HUDEP-2 (cell line): Measurements from ENCODE around the gene PIK3R5.
A peak's percentile ranks its signal among the peaks of the same experiment; 100 is the strongest.
"Not testable (repeated sequence)": the region's sequence is repeated elsewhere in the genome, so short reads cannot be mapped to it uniquely, and the experiment has no call there.

ENCODE experiments used
- DNase-seq, 76 experiments: peaks; one replicate each; lab custom pipeline; 2025; ENCODE audit not compliant: unreplicated experiment in 76 of 76; lab: John Stamatoyannopoulos, UW

The PIK3R5 gene

GRCh38 chr17:8965394-8966168 is at the start of gene PIK3R5:
TSS of gene PIK3R5 (minus strand) at chr17:8965707. CDS start at chr17:8911494, 54,213 bp downstream.
- peak in 7 of 76 experiments; percentile 1 to 18 (median 6) for DNase-seq

DNA sequence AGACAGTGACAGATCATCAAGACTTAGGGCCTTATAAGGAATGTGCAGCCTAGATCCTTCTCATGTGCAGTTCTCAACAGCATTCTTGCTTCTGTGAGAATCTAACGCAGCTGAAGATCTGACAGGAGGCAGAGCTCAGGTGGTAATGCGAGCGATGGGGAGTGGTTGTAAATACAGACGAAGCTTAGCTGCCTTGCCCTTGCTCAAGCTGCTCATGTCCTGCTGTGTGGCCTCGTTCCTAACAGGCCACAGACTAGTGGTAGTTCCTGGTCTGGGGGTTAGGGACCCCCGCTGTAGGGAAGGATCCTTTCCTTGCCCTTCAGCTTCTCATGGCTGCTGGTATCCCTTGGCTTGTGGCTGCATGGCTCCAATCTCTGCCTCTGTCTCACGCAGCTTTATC is 45.5 kb upstream of the PIK3R5 start:
- DNase-seq = no peak

DNA sequence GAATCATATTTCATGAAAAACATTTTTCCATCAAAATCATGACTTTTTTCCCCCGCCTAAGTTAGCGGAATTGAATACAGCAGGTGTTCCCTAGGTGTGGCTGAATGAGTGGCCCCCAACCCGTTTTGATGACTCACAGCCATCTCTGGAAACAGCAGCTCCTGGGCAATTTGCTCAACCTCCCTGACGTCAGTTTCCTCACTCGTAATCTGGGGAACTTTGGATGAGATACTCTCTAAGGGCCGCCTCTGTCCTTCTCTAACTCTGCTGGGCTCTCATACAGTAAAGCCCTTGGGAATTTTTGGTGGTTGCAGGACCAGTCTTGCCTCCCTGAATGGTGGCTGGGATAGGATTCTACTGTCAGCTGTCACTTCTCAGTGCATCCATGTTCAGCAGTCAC is 44.2 kb upstream of the PIK3R5 start:
- no peak for DNase-seq

DNA sequence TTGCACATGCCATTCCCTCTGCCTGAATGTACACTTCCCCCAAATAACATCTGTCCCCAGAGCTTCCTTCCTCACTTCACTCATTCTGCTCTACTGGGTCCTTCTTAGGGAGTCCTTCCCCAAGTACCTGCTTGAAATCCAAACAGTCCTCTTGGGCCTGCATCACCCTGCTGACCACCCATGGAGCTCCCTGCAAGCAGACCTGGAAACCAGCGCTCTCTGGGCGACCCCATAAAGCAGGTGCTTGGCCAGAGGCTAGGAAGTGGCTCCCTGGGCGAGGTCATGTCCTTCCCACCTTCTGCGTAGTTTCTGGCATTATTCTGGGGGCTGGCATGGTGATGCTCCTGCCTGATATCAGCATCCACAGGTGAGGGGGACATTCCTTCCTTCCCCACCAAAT is 43.6 kb upstream of the PIK3R5 start:
- no peak for DNase-seq

DNA sequence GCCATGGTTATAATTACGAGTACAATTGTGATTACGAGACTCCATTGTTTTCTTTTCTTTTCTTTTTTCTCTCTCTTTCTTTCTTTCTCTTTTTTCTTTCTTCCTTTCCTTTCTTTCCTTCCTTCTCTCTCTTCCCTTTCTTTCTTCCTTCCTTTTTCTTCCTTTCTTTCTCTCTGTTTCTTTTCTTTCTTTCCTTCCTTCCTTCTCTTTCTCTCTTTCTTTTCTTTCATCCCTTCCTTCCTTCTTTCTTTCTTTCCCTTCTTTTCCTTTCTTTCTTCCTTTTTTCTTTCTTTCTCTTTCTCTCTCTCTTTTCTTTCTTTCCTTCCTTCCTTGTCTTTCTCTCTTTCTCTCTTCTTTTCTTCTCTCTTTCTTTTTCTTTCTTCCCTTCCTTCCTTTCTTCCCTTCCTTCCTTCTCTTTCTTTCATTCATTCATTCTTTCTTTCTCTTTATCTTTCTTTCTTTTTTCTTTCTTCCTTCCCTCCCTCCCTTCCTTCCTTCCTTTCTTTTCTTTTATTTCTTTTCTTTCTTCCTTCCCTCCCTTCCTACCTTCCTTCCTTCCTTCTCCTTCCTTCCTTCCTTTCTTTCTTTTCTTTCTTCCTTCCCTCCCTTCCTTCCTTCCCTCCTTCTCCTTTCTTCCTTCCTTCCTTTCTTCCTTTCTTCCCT is 41.7 kb upstream of the PIK3R5 start:
- no peak for DNase-seq

- no peak for DNase-seq
Measured at GRCh38 chr17:9006175-9006767, 40.8 kb upstream of the PIK3R5 start.

DNA sequence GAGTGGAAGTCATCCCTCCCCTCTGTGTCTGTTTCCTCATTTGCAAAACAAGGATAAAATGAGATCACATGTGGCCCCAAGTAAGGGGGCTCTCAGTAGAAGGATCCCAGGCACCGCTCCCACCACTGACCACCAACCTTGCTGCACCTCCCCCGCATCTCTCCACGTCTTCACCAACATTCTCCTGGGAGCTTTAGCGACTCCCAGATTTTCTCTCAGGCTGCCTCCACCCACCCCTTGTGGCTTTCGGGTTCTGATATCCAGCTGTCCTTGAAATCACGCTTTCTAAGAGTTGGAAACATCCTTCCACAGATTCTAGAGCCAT is 39.4 kb upstream of the PIK3R5 start:
- no peak for DNase-seq

DNA sequence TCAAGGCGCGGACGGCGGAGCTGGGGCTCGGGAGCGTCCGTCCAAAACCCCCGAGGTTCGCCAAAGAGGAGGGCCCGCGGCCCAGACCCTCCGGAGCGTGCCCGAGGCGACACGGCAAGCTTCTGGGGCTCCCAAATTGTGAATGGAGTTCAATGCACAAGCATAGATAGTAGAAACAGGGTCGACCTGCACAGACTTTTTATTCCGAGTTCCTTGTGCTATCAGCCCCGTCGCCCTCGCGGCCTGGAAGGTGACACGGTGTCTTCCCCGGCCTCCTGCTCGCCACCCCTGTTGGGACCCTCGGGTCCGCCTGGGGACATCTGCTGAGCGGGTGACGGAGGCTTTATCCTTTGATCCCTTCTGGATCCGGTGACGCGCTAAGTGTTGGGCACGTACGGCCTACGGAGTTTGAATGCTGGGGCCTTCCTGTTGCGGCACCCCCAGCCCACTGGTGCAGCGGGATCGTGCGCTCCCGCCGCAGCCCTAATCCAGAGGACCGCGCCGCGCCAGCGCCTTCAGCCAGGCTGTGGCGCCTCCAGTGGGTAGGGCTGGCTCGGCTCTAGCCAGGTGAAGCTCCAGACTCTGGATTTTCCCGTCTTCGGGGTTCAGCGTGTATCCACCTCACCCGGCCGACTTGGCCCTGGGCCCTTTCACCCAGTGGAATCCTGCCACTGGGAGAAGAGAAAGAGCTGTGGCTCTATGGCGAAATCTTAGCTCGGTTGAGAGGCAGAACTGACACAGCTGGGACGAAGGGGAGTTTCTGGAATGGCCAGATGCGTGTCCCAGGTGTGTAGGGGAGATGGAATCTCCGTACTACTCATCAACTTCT is 38.8 kb upstream of the PIK3R5 start:
- DNase-seq = no peak

- DNase-seq = no peak
Measured at GRCh38 chr17:9003355-9004131, 38.0 kb upstream of the PIK3R5 start.

DNA sequence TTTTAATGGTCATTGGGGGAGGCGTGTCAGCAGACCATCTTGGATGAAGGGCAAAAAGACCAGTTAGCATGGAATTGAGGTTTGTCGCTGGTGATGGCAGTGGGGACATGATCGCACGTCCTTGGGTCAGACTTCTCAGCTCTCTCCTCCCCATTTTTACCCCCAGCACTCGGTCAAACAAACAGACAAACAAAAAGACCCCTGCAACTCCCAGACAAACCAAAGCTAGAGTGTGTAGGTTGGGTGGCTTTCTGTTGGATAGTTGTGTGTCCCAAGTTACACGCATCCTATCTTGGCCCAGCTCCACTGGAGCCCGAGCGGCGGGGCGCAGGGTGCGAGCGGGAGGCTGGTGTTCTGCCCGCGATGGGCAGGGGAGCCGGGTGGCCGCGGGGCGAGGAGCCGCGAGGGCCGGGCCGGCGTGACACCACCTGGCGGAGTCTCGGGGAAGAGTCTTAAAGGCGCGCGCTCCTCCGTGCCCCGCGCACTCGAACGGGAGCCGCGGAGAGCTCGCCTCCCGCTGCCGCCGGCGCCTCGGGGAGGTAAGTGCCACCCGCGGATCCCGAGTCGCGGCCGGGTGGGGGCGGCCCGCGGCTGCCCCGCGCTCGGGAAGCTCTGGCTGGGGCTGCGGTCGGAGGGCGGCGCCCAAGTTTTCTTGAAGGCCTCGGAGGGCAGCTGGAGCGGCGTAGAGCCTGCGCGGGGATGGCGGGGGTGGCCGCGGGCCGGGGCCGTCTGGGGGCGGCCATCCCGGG is 37.3 kb upstream of the PIK3R5 start:
- DNase-seq = no peak

DNA sequence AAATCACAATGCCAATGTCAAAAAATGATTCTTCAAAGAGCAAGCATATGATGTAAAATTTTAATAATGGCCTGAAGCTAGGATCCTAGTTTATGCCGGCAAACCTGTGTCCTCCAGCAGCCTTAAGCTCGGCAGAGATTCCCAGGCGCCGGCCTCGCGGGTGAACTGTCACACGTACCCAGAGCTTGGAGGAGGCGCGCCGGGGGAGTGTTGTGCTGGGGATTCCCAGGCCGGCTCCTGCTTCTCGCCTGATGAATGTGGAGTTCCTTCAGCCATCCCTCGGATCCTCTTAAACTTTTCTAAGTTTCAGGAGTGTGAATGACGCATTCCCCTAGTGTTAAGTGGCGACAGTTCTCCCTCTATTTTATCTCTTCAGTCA is 36.7 kb upstream of the PIK3R5 start:
- no peak for DNase-seq

DNA sequence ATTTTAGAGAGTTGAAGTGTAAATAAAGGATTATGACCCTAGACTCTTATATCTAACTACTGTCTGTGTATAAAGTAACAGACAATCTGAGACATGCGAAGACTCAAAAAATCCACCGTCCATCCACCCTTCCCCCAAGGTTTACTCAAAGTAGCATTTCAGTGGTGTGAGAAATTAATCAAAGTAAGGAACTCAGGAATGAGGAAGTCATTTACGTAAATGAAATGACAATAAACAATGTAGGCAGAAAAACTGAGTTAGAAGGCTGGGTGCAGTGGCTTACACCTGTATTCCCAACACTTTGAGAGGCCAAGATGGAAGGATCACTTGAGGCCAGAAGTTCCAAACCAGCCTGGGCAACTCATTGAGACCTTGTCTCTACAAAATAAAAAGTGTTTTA is 36.1 kb upstream of the PIK3R5 start:
- no peak for DNase-seq

DNA sequence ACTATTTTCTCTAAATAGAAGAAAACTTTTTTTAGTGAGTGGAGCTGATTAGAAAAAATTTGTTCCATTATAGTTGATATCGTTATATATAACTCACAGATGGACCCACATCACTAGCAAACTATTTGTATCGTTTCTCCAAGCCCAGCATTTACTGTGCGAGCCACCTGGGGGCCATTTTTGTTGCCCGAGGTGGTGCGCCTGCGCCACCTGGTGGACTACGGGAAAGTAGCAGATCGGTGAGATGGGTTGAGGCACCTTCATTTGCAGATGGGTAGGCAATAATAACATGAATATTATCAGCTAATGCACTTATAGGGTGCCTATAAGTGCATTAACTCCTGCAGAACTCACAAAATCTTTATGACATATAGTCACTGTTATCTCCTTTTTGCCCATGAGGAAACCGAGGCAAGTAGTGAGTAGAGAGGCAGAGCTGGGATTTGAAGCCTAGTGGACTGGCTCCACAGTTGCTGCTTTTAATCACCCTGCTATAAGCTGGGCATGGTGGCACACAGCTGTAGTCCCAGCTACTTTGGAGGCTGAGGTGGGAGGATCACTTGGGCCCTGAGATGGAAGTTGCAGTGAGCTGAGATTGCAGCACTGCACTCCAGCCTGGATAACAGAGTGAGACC is 32.6 kb upstream of the PIK3R5 start:
- peak in 53 of 76 experiments; percentile 4 to 76 (median 36) for DNase-seq

- no peak for DNase-seq
Measured at GRCh38 chr17:8995711-8996110, 30.2 kb upstream of the PIK3R5 start.

DNA sequence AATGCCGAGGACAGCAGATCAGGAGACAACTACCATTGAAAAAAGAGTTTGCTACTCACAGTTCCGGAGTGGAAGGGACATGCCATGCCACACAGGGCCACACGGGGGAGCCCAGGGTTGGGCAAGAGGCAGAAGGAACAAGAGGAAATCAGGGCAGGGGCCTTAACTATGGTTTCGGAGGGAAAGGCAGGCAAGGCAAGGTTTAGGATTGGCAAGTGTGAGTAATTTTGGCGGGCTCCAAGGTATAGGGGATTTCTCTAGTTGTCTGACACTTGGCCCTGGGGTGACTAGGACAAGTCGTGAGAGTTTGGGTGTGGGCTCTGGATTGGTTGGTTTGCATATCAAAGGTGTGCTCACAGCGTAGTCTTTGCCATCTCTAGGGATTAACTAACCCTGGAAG is 28.8 kb upstream of the PIK3R5 start:
- DNase-seq = peak in 23 of 76 experiments; percentile 1 to 37 (median 22)

- DNase-seq = peak in 47 of 76 experiments; percentile 2 to 72 (median 32)
Measured at GRCh38 chr17:8991514-8992285, 26.2 kb upstream of the PIK3R5 start.

DNA sequence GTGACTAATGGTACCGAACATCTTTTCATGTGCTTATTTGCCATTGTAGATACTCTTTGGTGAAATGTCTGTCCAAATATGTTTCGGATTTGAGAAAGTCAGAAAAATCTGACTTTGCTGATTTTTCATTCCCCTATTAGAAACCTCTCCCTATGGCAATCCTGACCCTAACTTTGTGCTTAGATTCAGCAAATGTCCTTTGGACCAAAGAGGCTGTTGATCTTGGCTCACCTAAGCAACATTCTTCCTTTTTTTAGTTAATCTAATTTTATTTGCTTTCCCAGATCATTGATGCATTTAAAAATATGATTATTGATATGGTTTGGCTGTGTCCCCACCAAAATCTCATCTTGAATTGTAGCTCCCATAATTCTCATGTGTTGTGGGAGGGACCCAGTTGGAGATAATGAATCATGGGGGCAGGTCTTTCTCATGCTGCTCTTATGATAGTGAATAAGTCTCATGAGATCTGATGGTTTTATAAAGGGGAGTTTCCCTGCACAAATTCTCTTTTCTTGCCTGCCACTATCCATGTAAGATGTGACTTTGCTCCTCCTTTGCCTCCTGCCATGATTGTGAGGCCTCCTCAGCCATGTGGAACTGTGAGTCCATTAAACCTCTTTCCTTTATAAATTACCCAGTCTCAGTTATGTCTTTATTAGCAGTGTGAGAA is 22.9 kb upstream of the PIK3R5 start:
- not testable (repeated sequence) for DNase-seq

- no peak for DNase-seq
Measured at GRCh38 chr17:8986295-8986694, 20.8 kb upstream of the PIK3R5 start.
